ENCODE measurements around the gene AGFG1.

- TF ChIP-seq CTCF (IDR thresholded peaks at IDR 0.05) (no peak), POLR2A (IDR thresholded peaks at IDR 0.05) (no peak)
Observed at GRCh38 chr2:227503433-227504406, 31.8 kb downstream of the AGFG1 start.
